ENCODE measurements around the gene RPL22L1.
"Not testable (repeated sequence)": the region's sequence is repeated elsewhere in the genome, so short reads cannot be mapped to it uniquely, and the experiment has no call there.

DNA sequence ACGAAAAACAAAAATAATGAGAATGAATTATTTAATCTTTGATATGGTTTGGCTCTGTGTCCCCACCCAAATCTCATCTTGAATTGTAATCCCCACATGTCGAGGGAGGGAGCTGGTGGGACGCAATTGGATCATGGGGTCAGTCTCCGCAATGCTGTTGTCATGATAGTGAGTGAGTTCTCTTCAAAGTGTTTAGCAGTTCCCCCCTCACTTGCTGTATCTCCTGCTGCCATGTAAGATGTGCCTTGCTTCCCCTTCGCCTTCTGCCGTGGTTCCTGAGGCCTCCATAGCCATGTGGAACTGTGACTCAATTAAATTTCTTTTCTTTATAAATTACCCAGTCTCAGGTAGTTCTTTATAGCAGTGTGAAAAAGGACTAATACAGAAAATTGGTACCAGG lies 26.3 kb upstream of the RPL22L1 start:
- TF ChIP-seq, protein P1, sequence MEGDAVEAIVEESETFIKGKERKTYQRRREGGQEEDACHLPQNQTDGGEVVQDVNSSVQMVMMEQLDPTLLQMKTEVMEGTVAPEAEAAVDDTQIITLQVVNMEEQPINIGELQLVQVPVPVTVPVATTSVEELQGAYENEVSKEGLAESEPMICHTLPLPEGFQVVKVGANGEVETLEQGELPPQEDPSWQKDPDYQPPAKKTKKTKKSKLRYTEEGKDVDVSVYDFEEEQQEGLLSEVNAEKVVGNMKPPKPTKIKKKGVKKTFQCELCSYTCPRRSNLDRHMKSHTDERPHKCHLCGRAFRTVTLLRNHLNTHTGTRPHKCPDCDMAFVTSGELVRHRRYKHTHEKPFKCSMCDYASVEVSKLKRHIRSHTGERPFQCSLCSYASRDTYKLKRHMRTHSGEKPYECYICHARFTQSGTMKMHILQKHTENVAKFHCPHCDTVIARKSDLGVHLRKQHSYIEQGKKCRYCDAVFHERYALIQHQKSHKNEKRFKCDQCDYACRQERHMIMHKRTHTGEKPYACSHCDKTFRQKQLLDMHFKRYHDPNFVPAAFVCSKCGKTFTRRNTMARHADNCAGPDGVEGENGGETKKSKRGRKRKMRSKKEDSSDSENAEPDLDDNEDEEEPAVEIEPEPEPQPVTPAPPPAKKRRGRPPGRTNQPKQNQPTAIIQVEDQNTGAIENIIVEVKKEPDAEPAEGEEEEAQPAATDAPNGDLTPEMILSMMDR (IDR thresholded peaks at IDR 0.05; ENCODE audit: poor library complexity) = not testable (repeated sequence)
- not testable (repeated sequence) for TF ChIP-seq EZH2phosphoT487 (IDR thresholded peaks at IDR 0.05; ENCODE audit: low read depth, severe bottlenecking, unreplicated experiment)
